BLaER1 (cell line): ENCODE results near the gene GRK2.

Source experiments
- H3K27ac ChIP-seq: shearing (Covaris generic); formaldehyde crosslinking; 2 replicates; pipeline ENCODE4 v1.8.1; 2022
- H3K27me3 ChIP-seq: shearing (Covaris generic); formaldehyde crosslinking; 2 replicates; pipeline ENCODE4 v1.8.1; 2022
- H3K36me3 ChIP-seq: shearing (Covaris generic); formaldehyde crosslinking; 2 replicates; pipeline ENCODE4 v1.8.1; 2022
- H3K4me1 ChIP-seq: shearing (Covaris generic); formaldehyde crosslinking; 2 replicates; pipeline ENCODE4 v1.8.1; 2022
- H3K4me2 ChIP-seq: shearing (Covaris generic); formaldehyde crosslinking; 2 replicates; pipeline ENCODE4 v1.8.1; 2022
- H3K4me3 ChIP-seq: shearing (Covaris generic); formaldehyde crosslinking; 2 replicates; pipeline ENCODE4 v1.8.1; 2022
- H3K9ac ChIP-seq: shearing (Covaris generic); formaldehyde crosslinking; 2 replicates; pipeline ENCODE4 v1.8.1; 2022
- H3K9me3 ChIP-seq: shearing (Covaris generic); formaldehyde crosslinking; 2 replicates; pipeline ENCODE4 v1.8.1; 2022
- H4K20me1 ChIP-seq: shearing (Covaris generic); formaldehyde crosslinking; 2 replicates; pipeline ENCODE4 v1.8.1; 2022
- Cebpa-rat ChIP-seq: shearing (Covaris generic); IDR thresholded peaks from 2 replicates; pipeline ENCODE4 v1.8.1; 2022

GRK2 gene

GRCh38 chr11:67293090-67293489 lies 26.8 kb downstream of the GRK2 start:
- Histone ChIP-seq H3K27me3 (no peaks in the 10 kb centered on the region), H3K27ac (no peak overlapping the region), H3K9ac (no peak overlapping the region), H3K4me2 (peak overlapping the region; percentile 95), H3K36me3 (peaks cover 77% of the 10 kb centered on the region), H3K4me1 (peaks cover 40% of the 10 kb centered on the region), H3K9me3 (peaks cover 19% of the 10 kb centered on the region), H3K4me3 (no peak overlapping the region), H4K20me1 (peaks cover 39% of the 10 kb centered on the region; the same call in 1 of the 2 replicates)
- no peak for TF ChIP-seq Cebpa-rat

- Histone ChIP-seq H3K27me3 (no peaks in the 10 kb centered on the region), H3K27ac (no peak overlapping the region), H3K36me3 (peaks cover 96% of the 10 kb centered on the region), H3K4me3 (no peak overlapping the region), H3K9me3 (peaks cover 19% of the 10 kb centered on the region), H3K4me1 (peaks cover 33% of the 10 kb centered on the region), H3K4me2 (no peak overlapping the region), H3K9ac (no peak overlapping the region), H4K20me1 (peaks cover 44% of the 10 kb centered on the region; the same call in 1 of the 2 replicates)
- TF ChIP-seq Cebpa-rat: no peak
These were observed 29.6 kb downstream of the GRK2 start for GRCh38 chr11:67295846-67296245.

- H3K4me2 ChIP-seq: no peak overlapping the region
- TF ChIP-seq Cebpa-rat: no peak
- H4K20me1 ChIP-seq: peaks cover 42% of the 10 kb centered on the region
- H3K9ac ChIP-seq: no peak overlapping the region
- H3K27ac ChIP-seq: no peak overlapping the region
- peaks cover 35% of the 10 kb centered on the region for H3K4me1 ChIP-seq
- no peak overlapping the region for H3K4me3 ChIP-seq
- H3K27me3 ChIP-seq: no peaks in the 10 kb centered on the region
- peaks cover 92% of the 10 kb centered on the region for H3K36me3 ChIP-seq
- H3K9me3 ChIP-seq: peaks cover 19% of the 10 kb centered on the region
These were observed 32.5 kb downstream of the GRK2 start for GRCh38 chr11:67298786-67299185.

- Histone ChIP-seq H3K36me3 (peaks cover 83% of the 10 kb centered on the region), H3K27me3 (no peaks in the 10 kb centered on the region), H3K9me3 (peaks cover 16% of the 10 kb centered on the region), H4K20me1 (peaks cover 42% of the 10 kb centered on the region), H3K4me1 (peaks cover 43% of the 10 kb centered on the region), H3K4me2 (no peak overlapping the region), H3K4me3 (no peak overlapping the region), H3K9ac (no peak overlapping the region), H3K27ac (no peak overlapping the region)
- no peak for TF ChIP-seq Cebpa-rat
These were observed 33.4 kb downstream of the GRK2 start for GRCh38 chr11:67299471-67300191.

- no peak for TF ChIP-seq Cebpa-rat
- Histone ChIP-seq H3K36me3 (peaks cover 77% of the 10 kb centered on the region), H4K20me1 (peaks cover 42% of the 10 kb centered on the region), H3K27me3 (no peaks in the 10 kb centered on the region), H3K9ac (no peak overlapping the region), H3K27ac (peak overlapping the region; percentile 95; the same call in 1 of the 2 replicates), H3K9me3 (peaks cover 9% of the 10 kb centered on the region), H3K4me2 (no peak overlapping the region), H3K4me1 (peaks cover 50% of the 10 kb centered on the region), H3K4me3 (no peak overlapping the region)
These were observed 34.0 kb downstream of the GRK2 start for GRCh38 chr11:67300256-67300755.

- H3K4me1 ChIP-seq: peaks cover 55% of the 10 kb centered on the region
- H3K27me3 ChIP-seq: no peaks in the 10 kb centered on the region
- TF ChIP-seq Cebpa-rat: no peak
- H3K9ac ChIP-seq: no peak overlapping the region
- peak overlapping the region; percentile 95; the same call in 1 of the 2 replicates for H3K27ac ChIP-seq
- H4K20me1 ChIP-seq: peaks cover 42% of the 10 kb centered on the region
- H3K4me2 ChIP-seq: peak overlapping the region; percentile 95
- H3K36me3 ChIP-seq: peaks cover 71% of the 10 kb centered on the region
- H3K9me3 ChIP-seq: peaks cover 4% of the 10 kb centered on the region
- H3K4me3 ChIP-seq: no peak overlapping the region
These were observed 34.6 kb downstream of the GRK2 start for GRCh38 chr11:67300756-67301312.

GRCh38 chr11:67301313-67301921 lies 35.1 kb downstream of the GRK2 start:
- Histone ChIP-seq H3K27me3 (no peaks in the 10 kb centered on the region), H3K4me1 (peaks cover 55% of the 10 kb centered on the region), H3K27ac (peak overlapping the region; percentile 95), H3K9ac (peak overlapping the region; percentile 91), H3K9me3 (no peaks in the 10 kb centered on the region), H3K4me2 (peak overlapping the region; percentile 95), H3K36me3 (peaks cover 69% of the 10 kb centered on the region), H4K20me1 (peaks cover 42% of the 10 kb centered on the region), H3K4me3 (peak overlapping the region; percentile 79)
- TF ChIP-seq Cebpa-rat: no peak

- no peak for TF ChIP-seq Cebpa-rat
- H3K9me3 ChIP-seq: no peaks in the 10 kb centered on the region
- peaks cover 41% of the 10 kb centered on the region for H4K20me1 ChIP-seq
- peak overlapping the region; percentile 91 for H3K9ac ChIP-seq
- no peaks in the 10 kb centered on the region for H3K27me3 ChIP-seq
- H3K4me3 ChIP-seq: peak overlapping the region; percentile 79
- H3K4me2 ChIP-seq: peak overlapping the region; percentile 95
- peaks cover 55% of the 10 kb centered on the region for H3K4me1 ChIP-seq
- peak overlapping the region; percentile 95 for H3K27ac ChIP-seq
- peaks cover 70% of the 10 kb centered on the region for H3K36me3 ChIP-seq
These were observed 35.8 kb downstream of the GRK2 start for GRCh38 chr11:67301951-67302516.

GRCh38 chr11:67302571-67303131 lies 36.4 kb downstream of the GRK2 start:
- H3K27ac ChIP-seq: peak overlapping the region; percentile 95
- peak overlapping the region; percentile 95 for H3K4me2 ChIP-seq
- peaks cover 55% of the 10 kb centered on the region for H3K4me1 ChIP-seq
- peak overlapping the region; percentile 79 for H3K4me3 ChIP-seq
- no peaks in the 10 kb centered on the region for H3K9me3 ChIP-seq
- TF ChIP-seq Cebpa-rat: 0 out of 2 replicates have a peak, but pooled peaks have one; percentile 30
- peak overlapping the region; percentile 91 for H3K9ac ChIP-seq
- H3K36me3 ChIP-seq: peaks cover 70% of the 10 kb centered on the region
- no peaks in the 10 kb centered on the region for H3K27me3 ChIP-seq
- peaks cover 35% of the 10 kb centered on the region for H4K20me1 ChIP-seq
